GM18502 (cell line): ENCODE results near the gene VAMP2.

Source experiments
- ATAC-seq: cut with Tn5 transposase; IDR thresholded peaks from one replicate; pipeline ENCODE4 v1.9.1; 2021; ENCODE audit warnings: mild to moderate bottlenecking; ENCODE audit not compliant: unreplicated experiment, poor library complexity

The VAMP2 gene

GRCh38 chr17:8125154-8125946 is 37.4 kb downstream of the VAMP2 start:
- no peak for ATAC-seq

GRCh38 chr17:8124350-8125153 is 38.2 kb downstream of the VAMP2 start:
- ATAC-seq: no peak

GRCh38 chr17:8123695-8124349 is 38.9 kb downstream of the VAMP2 start, which contains the start of gene HES7:
Gene HES7 (minus strand): TSS chr17:8124106. CDS start chr17:8124084, 22 bp downstream.
- no peak for ATAC-seq

GRCh38 chr17:8122924-8123694 is 39.6 kb downstream of the VAMP2 start:
- ATAC-seq: no peak

GRCh38 chr17:8122422-8122923 is 40.3 kb downstream of the VAMP2 start:
- ATAC-seq: no peak

GRCh38 chr17:8121681-8122421 is 40.9 kb downstream of the VAMP2 start:
- ATAC-seq: no peak

- no peak for ATAC-seq
These were observed 41.4 kb downstream of the VAMP2 start for GRCh38 chr17:8121407-8121680.

GRCh38 chr17:8120520-8121406 is 42.0 kb downstream of the VAMP2 start:
- no peak for ATAC-seq

GRCh38 chr17:8119581-8120519 is 42.9 kb downstream of the VAMP2 start:
- peak; percentile 35 for ATAC-seq

- peak; percentile 36 for ATAC-seq
These were observed 43.8 kb downstream of the VAMP2 start for GRCh38 chr17:8118769-8119580.

- ATAC-seq: no peak
These were observed 44.6 kb downstream of the VAMP2 start, which contains the start of gene ALOXE3 for GRCh38 chr17:8117980-8118768. Gene ALOXE3 (minus strand): TSS chr17:8118514. CDS start chr17:8117990, 524 bp downstream.

GRCh38 chr17:8117367-8117979 is 45.3 kb downstream of the VAMP2 start:
- ATAC-seq: no peak

- ATAC-seq: no peak
These were observed 46.0 kb downstream of the VAMP2 start for GRCh38 chr17:8116776-8117175.

- no peak for ATAC-seq
These were observed 51.8 kb downstream of the VAMP2 start for GRCh38 chr17:8110907-8111306.

- no peak for ATAC-seq
These were observed 52.3 kb downstream of the VAMP2 start for GRCh38 chr17:8110456-8110804.
